Spleen (tissue), 11 donors: ENCODE measurements around the gene FARP1. TPM values are rescaled to one million over a fixed set of nuclear protein-coding genes. Genes with fewer than 3 reads are reported as not detected.

Experiments
- DNase-seq: peaks from one replicate; pipeline ENCODE4 v3.0.0-alpha.2; 2020
- H3K27ac ChIP-seq, 8 donors: fragments of 200-600 bp; sonication (generic) in 7 of 8; 1 replicate in 4 of 8; 2 replicates in 4 of 8; pipeline versions ENCODE4 v1.5.0 to v1.8.0; 2016 to 2021; ENCODE audit warnings: inconsistent platforms in 4 of 8, mild to moderate bottlenecking in 4 of 8, moderate library complexity in 1 of 8
- H3K27me3 ChIP-seq, 7 donors: fragments of 200-600 bp; sonication (generic) in 6 of 7; replicated peaks in 1 of 7; 1 replicate in 4 of 7; 2 replicates in 3 of 7; pipeline versions ENCODE4 v1.5.0 to v1.8.0; 2016 to 2021; ENCODE audit warnings: inconsistent platforms in 3 of 7, mild to moderate bottlenecking in 1 of 7
- H3K36me3 ChIP-seq, 6 donors: fragments of 200-600 bp; sonication (generic) in 5 of 6; 1 replicate in 4 of 6; 2 replicates in 2 of 6; pipeline versions ENCODE4 v1.5.0 to v1.8.0; 2016 to 2021; ENCODE audit warnings: inconsistent platforms in 2 of 6
- H3K4me1 ChIP-seq, 6 donors: fragments of 200-600 bp; sonication (generic) in 5 of 6; 1 replicate in 3 of 6; 2 replicates in 3 of 6; pipeline versions ENCODE4 v1.5.0 to v1.8.0; 2016 to 2021; ENCODE audit warnings: inconsistent platforms in 3 of 6
- H3K4me3 ChIP-seq, 8 donors: fragments of 200-600 bp; sonication (generic) in 7 of 8; 1 replicate in 4 of 8; 2 replicates in 4 of 8; pipeline versions ENCODE4 v1.5.0 to v1.8.0; 2016 to 2021; ENCODE audit warnings: inconsistent platforms in 4 of 8, mild to moderate bottlenecking in 4 of 8, moderate library complexity in 2 of 8
- H3K9me3 ChIP-seq, 8 donors: fragments of 200-600 bp; sonication (generic) in 7 of 8; 1 replicate in 4 of 8; 2 replicates in 4 of 8; pipeline versions ENCODE4 v1.5.0 to v1.8.0; 2016 to 2021; ENCODE audit warnings: inconsistent platforms in 4 of 8
- POLR2A ChIP-seq, 3 donors: fragments of 450-650 bp; IDR thresholded peaks; one replicate each; pipeline ENCODE4 v1.5.1; 2017; ENCODE audit warnings: antibody characterized with exemption in 3 of 3, mild to moderate bottlenecking in 1 of 3
- POLR2AphosphoS5 ChIP-seq, 3 donors: sonication (generic); formaldehyde crosslinking; IDR thresholded peaks; one replicate each; pipeline ENCODE4 v1.5.1; 2017; ENCODE audit warnings: antibody characterized with exemption in 3 of 3
- WGBS, 5 donors: extraction: QIAGEN DNeasy Blood & Tissue Kit in 3 of 5; methylation state at CpG; one replicate each; pipeline versions ENCODE4 v1.1.5 to v1.1.7; 2013 to 2018; 5-methylcytosine and 5-hydroxymethylcytosine counted together
- intact Hi-C: fragments of 100-400 bp; cut with DNase I; formaldehyde crosslinking; loops from one replicate; pipeline ENCODE4 v1.15.0; 2023; ENCODE audit warnings: low total_unique reads
- polyA plus RNA-seq, 3 donors: library from polyadenylated mRNA; stranded (reverse); fragments of 200-250 nt; gene quantifications; one replicate each; pipeline ENCODE4 v1.2.1, GENCODE V29; 2013
- total RNA-seq, 7 donors: library from RNA; depleted of rRNA in 3 of 7; stranded (reverse); fragments of >200 nt in 3 of 7; fragmentation: NEBNext Ultra II Directional in 4 of 7; extraction: Animal tissue kit (Norgen Biotek cat#: 25700) in 4 of 7; gene quantifications; one replicate each; pipeline versions ENCODE4 v1.1.0 to v1.2.1, GENCODE V29; 2016 to 2021
- TF ChIP-seq, protein P1 (sequence below), 11 experiments: fragments of 200-600 bp in 7 of 11; fragments of 450-650 bp in 4 of 11; sonication (generic) in 4 of 11; IDR thresholded peaks in 8 of 11; conservative IDR thresholded peaks in 3 of 11; 1 replicate in 7 of 11; 2 replicates in 4 of 11; pipeline versions ENCODE4 v1.4.0 to v1.8.0; 2016 to 2021; ENCODE audit warnings: antibody characterized with exemption in 11 of 11, inconsistent platforms in 4 of 11, mild to moderate bottlenecking in 1 of 11
- donor health status: healthy with polysubstance abuse.
- donor health status: DM: no; HTN: no; CAD: no; lungs with moderate emphysema.
- donor health status: DM: no; HTN: no; CAD: no.
- donor health status: Bipolar disorder and iron deficiency.
- donor health status: healthy.
- donor health status: DM: no; HTN: no; CAD: no.
- donor health status: DM: yes; HTN: yes; CAD: no.

Gene FARP1
- total and polyA plus RNA-seq, 10 donors, result 3.7 to 60.9 (median 33.0) TPM

DNA sequence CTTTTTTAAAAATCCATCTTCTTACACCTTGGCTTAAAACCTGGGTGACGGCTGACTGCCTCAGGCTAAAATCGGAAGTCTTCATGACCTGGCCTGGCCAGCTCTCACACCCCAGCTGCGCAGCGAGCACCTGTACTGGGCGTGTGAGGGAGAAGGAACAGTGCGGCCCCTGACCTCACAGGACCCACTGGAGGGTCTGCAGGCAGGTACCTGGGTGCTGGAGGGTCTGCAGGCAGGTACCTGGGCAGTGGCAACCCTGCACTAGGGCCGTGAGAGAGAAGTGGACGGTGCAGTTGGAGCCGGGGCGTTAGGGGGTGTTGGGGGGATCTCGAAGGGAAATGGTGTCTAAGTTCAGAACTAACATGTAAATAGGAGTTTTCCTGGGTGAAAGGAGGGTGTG, 289.7 kb downstream of the FARP1 start:
- WGBS, 5 donors, result 88 to 95% (median 90%) methylated on average over 11 of the region's 11 CpGs
- intact Hi-C loops, result no loop called here
- no peak for TF ChIP-seq POLR2A (IDR thresholded peaks at IDR 0.05)
- TF ChIP-seq, protein P1, sequence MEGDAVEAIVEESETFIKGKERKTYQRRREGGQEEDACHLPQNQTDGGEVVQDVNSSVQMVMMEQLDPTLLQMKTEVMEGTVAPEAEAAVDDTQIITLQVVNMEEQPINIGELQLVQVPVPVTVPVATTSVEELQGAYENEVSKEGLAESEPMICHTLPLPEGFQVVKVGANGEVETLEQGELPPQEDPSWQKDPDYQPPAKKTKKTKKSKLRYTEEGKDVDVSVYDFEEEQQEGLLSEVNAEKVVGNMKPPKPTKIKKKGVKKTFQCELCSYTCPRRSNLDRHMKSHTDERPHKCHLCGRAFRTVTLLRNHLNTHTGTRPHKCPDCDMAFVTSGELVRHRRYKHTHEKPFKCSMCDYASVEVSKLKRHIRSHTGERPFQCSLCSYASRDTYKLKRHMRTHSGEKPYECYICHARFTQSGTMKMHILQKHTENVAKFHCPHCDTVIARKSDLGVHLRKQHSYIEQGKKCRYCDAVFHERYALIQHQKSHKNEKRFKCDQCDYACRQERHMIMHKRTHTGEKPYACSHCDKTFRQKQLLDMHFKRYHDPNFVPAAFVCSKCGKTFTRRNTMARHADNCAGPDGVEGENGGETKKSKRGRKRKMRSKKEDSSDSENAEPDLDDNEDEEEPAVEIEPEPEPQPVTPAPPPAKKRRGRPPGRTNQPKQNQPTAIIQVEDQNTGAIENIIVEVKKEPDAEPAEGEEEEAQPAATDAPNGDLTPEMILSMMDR (IDR thresholded peaks at IDR 0.05 in 8 of 11, conservative IDR thresholded peaks at IDR 0.05 in 3 of 11), result no peak
- TF ChIP-seq POLR2AphosphoS5 (IDR thresholded peaks at IDR 0.05), result no peak
- Histone ChIP-seq H3K4me1 (no peaks in the 10 kb centered on the region), H3K4me3 (no peak overlapping the region), H3K36me3 (peaks cover 0 to 16% (median 0%) of the 10 kb centered on the region in 6 donors), H3K27me3 (no peaks in the 10 kb centered on the region), H3K27ac (no peak overlapping the region), H3K9me3 (no peaks in the 10 kb centered on the region)
- DNase-seq, result no peak

DNA sequence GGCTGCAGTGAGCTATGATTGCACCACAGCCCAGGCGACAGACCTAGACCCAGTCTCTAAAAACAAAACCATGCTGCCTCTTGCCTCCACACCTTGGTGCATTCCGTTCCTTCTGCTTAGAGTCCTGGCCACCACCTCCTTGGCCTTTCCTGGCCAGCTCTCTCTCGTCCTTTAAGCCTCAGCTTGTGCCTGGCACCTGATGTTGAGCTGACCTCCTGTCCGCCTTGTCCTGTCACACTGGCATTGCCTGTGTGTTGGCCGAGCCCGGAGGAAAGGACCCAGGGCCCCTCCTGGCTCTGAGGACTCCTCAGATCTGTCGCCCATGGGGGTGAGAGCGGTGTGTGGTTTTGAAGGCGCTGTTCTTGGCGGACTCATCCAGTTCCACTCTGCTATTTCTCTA, 290.8 kb downstream of the FARP1 start:
- no peak for DNase-seq
- H3K4me3 ChIP-seq, result no peak overlapping the region
- no peaks in the 10 kb centered on the region for H3K9me3 ChIP-seq
- TF ChIP-seq POLR2AphosphoS5 (IDR thresholded peaks at IDR 0.05), result peak in 1 of 3 donors; percentile 10
- no peak for TF ChIP-seq POLR2A (IDR thresholded peaks at IDR 0.05)
- no peaks in the 10 kb centered on the region for H3K27me3 ChIP-seq
- intact Hi-C loops, result no loop called here
- WGBS, 5 donors, result 91 to 94% (median 92%) methylated on average over 10 of the region's 10 CpGs
- H3K4me1 ChIP-seq, result no peaks in the 10 kb centered on the region
- no peak overlapping the region for H3K27ac ChIP-seq
- H3K36me3 ChIP-seq, result peaks cover 0 to 8% (median 0%) of the 10 kb centered on the region in 6 donors

DNA sequence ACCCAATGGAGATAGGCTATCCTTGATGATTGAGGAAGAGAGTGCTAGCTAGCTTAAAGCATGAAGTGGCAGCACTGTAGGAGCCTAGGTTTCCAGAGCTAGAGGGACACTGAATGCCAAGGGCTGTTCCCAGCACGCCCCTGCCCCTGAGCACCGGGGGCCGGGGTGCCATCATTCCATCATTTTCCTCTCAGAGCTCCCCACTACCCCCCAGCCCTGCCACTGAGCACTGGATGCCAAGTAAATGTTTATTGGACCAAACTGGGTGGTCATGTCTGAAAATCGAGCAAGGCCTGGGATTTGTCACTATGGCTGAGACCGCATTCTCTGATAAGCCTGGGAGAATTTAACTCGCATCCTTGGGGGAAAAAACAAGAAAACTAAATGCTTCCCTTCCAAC, 291.2 kb downstream of the FARP1 start:
- intact Hi-C loops, result no loop called here
- H3K9me3 ChIP-seq, result no peaks in the 10 kb centered on the region
- no peak for DNase-seq
- TF ChIP-seq, protein P1 (IDR thresholded peaks at IDR 0.05 in 8 of 11, conservative IDR thresholded peaks at IDR 0.05 in 3 of 11), result no peak
- TF ChIP-seq POLR2A (IDR thresholded peaks at IDR 0.05) (no peak), POLR2AphosphoS5 (IDR thresholded peaks at IDR 0.05) (no peak)
- no peak overlapping the region for H3K4me3 ChIP-seq
- H3K4me1 ChIP-seq, result no peaks in the 10 kb centered on the region
- no peak overlapping the region for H3K27ac ChIP-seq
- no peaks in the 10 kb centered on the region for H3K27me3 ChIP-seq
- H3K36me3 ChIP-seq, result peaks cover 0 to 8% (median 0%) of the 10 kb centered on the region in 6 donors
- 91 to 96% (median 94%) methylated on average over 6 of the region's 6 CpGs for WGBS, 5 donors

DNA sequence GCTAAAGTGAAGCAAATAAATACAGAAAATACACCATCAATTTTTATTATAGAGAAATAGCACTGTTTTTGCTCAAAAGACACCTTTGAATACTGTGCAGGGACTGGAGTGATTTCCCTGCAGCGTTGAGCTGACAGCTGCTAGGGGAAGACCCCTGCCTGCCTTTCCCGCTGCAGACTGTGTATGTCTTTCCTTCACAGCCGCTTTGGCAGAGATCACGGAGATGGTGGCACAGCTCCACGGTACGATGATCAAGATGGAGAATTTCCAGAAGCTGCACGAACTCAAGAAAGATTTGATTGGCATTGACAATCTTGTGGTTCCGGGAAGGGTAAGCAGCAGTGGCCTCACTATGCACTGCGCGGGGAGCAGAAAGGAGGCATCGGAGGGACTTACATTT, 292.5 kb downstream of the FARP1 start:
- DNase-seq, result no peak
- Histone ChIP-seq H3K4me1 (no peaks in the 10 kb centered on the region), H3K27me3 (no peaks in the 10 kb centered on the region), H3K36me3 (peaks cover 0 to 21% (median 0%) of the 10 kb centered on the region in 6 donors), H3K27ac (no peak overlapping the region), H3K4me3 (no peak overlapping the region), H3K9me3 (no peaks in the 10 kb centered on the region)
- TF ChIP-seq POLR2AphosphoS5 (IDR thresholded peaks at IDR 0.05) (no peak), POLR2A (IDR thresholded peaks at IDR 0.05) (no peak)
- TF ChIP-seq, protein P1 (IDR thresholded peaks at IDR 0.05 in 8 of 11, conservative IDR thresholded peaks at IDR 0.05 in 3 of 11), result no peak
- 92 to 98% (median 96%) methylated on average over 11 of the region's 11 CpGs for WGBS, 5 donors
- intact Hi-C loops, result no loop called here
